H9 (cell line): ENCODE results near the gene JMJD8. TPM values are rescaled to one million over a fixed set of nuclear protein-coding genes. Genes with fewer than 3 reads are reported as not detected.

ENCODE experiments used
- DNase-seq: peaks from one replicate; pipeline ENCODE4 v3.0.0-alpha.2; 2017
- H2AFZ ChIP-seq: one replicate; pipeline ENCODE4 v1.6.1; 2013; ENCODE audit warnings: mild to moderate bottlenecking, low read length, control low read depth, moderate library complexity
- H2AK5ac ChIP-seq: 2 replicates; pipeline ENCODE4 v1.6.1; 2013; ENCODE audit warnings: low read length, control low read depth, mixed read lengths; ENCODE audit not compliant: insufficient read length
- H2BK120ac ChIP-seq: one replicate; pipeline ENCODE4 v1.6.1; 2013; ENCODE audit warnings: low read depth, mild to moderate bottlenecking, low read length, control low read depth, inconsistent platforms; ENCODE audit not compliant: poor library complexity, severe bottlenecking
- H2BK12ac ChIP-seq: 2 replicates; pipeline ENCODE4 v1.6.1; 2013; ENCODE audit warnings: low read length, control low read depth, mixed read lengths, low read depth; ENCODE audit not compliant: insufficient read length
- H2BK15ac ChIP-seq: 2 replicates; pipeline ENCODE4 v1.6.1; 2013; ENCODE audit warnings: low read depth, low read length, control low read depth
- H2BK20ac ChIP-seq: one replicate; pipeline ENCODE4 v1.6.1; 2013; ENCODE audit warnings: low read depth, mild to moderate bottlenecking, low read length, control low read depth, inconsistent platforms; ENCODE audit not compliant: poor library complexity, severe bottlenecking
- H2BK5ac ChIP-seq: 2 replicates; pipeline ENCODE4 v1.6.1; 2013; ENCODE audit warnings: low read length, control low read depth, mixed read lengths; ENCODE audit not compliant: insufficient read length
- H3K14ac ChIP-seq: 2 replicates; pipeline ENCODE4 v1.6.1; 2013; ENCODE audit warnings: low read length, control low read depth; ENCODE audit not compliant: insufficient read depth
- H3K18ac ChIP-seq: 2 replicates; pipeline ENCODE4 v1.6.1; 2013; ENCODE audit warnings: low read depth, mild to moderate bottlenecking, mixed read lengths, low read length, control low read depth; ENCODE audit not compliant: insufficient read length
- H3K23ac ChIP-seq: 2 replicates; pipeline ENCODE4 v1.6.1; 2013; ENCODE audit warnings: low read length, control low read depth, mixed read lengths, low read depth; ENCODE audit not compliant: insufficient read length
- H3K23me2 ChIP-seq: 2 replicates; pipeline ENCODE4 v1.6.1; 2013; ENCODE audit warnings: low read depth, mild to moderate bottlenecking, mixed read lengths, low read length, control low read depth; ENCODE audit not compliant: insufficient read length, poor library complexity, severe bottlenecking
- H3K27ac ChIP-seq: 2 replicates; pipeline ENCODE4 v1.5.1; 2013; ENCODE audit warnings: low read length, control low read depth, mixed read lengths, low read depth; ENCODE audit not compliant: insufficient read length
- H3K27me3 ChIP-seq: 2 replicates; pipeline ENCODE4 v1.6.1; 2013; ENCODE audit warnings: low read length, control low read depth, inconsistent platforms; ENCODE audit not compliant: insufficient read depth
- H3K4ac ChIP-seq: 2 replicates; pipeline ENCODE4 v1.6.1; 2013; ENCODE audit warnings: low read depth, mild to moderate bottlenecking, control low read depth, inconsistent platforms, low read length, moderate library complexity
- H3K4me1 ChIP-seq: 2 replicates; pipeline ENCODE4 v1.6.1; 2013; ENCODE audit warnings: low read length, control low read depth, inconsistent platforms; ENCODE audit not compliant: insufficient read depth
- H3K4me2 ChIP-seq: 2 replicates; pipeline ENCODE4 v1.6.1; 2013; ENCODE audit warnings: low read length, control low read depth, mixed read lengths; ENCODE audit not compliant: insufficient read length, insufficient read depth
- H3K56ac ChIP-seq: 2 replicates; pipeline ENCODE4 v1.6.1; 2013; ENCODE audit warnings: low read depth, mild to moderate bottlenecking, mixed read lengths, low read length, control low read depth; ENCODE audit not compliant: insufficient read length
- H3K79me1 ChIP-seq: 2 replicates; pipeline ENCODE4 v1.6.1; 2013; ENCODE audit warnings: low read depth, mild to moderate bottlenecking, moderate library complexity, low read length, control low read depth, inconsistent platforms; ENCODE audit not compliant: insufficient read depth, poor library complexity, severe bottlenecking
- H3K79me2 ChIP-seq: 2 replicates; pipeline ENCODE4 v1.6.1; 2013; ENCODE audit warnings: low read length, control low read depth, inconsistent platforms; ENCODE audit not compliant: insufficient read depth
- H3K9ac ChIP-seq: 2 replicates; pipeline ENCODE4 v1.6.1; 2013; ENCODE audit warnings: low read length, control low read depth, mixed read lengths; ENCODE audit not compliant: insufficient read length; ENCODE audit errors: extremely low read depth
- H3K9me3 ChIP-seq: one replicate; pipeline ENCODE4 v1.6.1; 2013; ENCODE audit warnings: low read depth, low read length, inconsistent platforms; ENCODE audit not compliant: control insufficient read depth
- H3T11ph ChIP-seq: one replicate; pipeline ENCODE4 v1.6.1; 2013; ENCODE audit warnings: mild to moderate bottlenecking, low read length, control low read depth, inconsistent platforms
- H4K20me1 ChIP-seq: one replicate; pipeline ENCODE4 v1.6.1; 2013; ENCODE audit not compliant: control insufficient read depth, insufficient read length, insufficient read depth
- H4K5ac ChIP-seq: 2 replicates; pipeline ENCODE4 v1.6.1; 2013; ENCODE audit warnings: low read depth, mild to moderate bottlenecking, mixed read lengths, low read length, control low read depth; ENCODE audit not compliant: insufficient read length
- H4K8ac ChIP-seq: replicated peaks from 2 replicates; pipeline ENCODE4 v1.6.1; 2013; ENCODE audit warnings: low read length, control low read depth, mixed read lengths, low read depth; ENCODE audit not compliant: insufficient read length
- H4K91ac ChIP-seq: 2 replicates; pipeline ENCODE4 v1.6.1; 2013; ENCODE audit warnings: low read depth, mild to moderate bottlenecking, moderate library complexity, mixed read lengths, low read length, control low read depth; ENCODE audit not compliant: insufficient read length
- H3K27ac Mint-ChIP-seq, 3 experiments: 2 replicates in 2 of 3; 3 replicates in 1 of 3; pipeline ENCODE4 v1.8.0; 2020 to 2021; ENCODE audit warnings: mixed read lengths in 3 of 3, mild to moderate bottlenecking in 1 of 3, moderate library complexity in 1 of 3
- H3K27me3 Mint-ChIP-seq: 2 replicates; pipeline ENCODE4 v1.8.0; 2021; ENCODE audit warnings: low read depth, mild to moderate bottlenecking, moderate library complexity, mixed read lengths
- H3K36me3 Mint-ChIP-seq, 3 experiments: 2 replicates in 2 of 3; 3 replicates in 1 of 3; pipeline ENCODE4 v1.8.0; 2020 to 2021; ENCODE audit warnings: low read depth in 3 of 3, mixed read lengths in 3 of 3; ENCODE audit not compliant: insufficient read depth in 1 of 3
- H3K4me1 Mint-ChIP-seq, 2 experiments: 2 replicates each; pipeline ENCODE4 v1.8.0; 2020; ENCODE audit warnings: mixed read lengths in 2 of 2
- H3K4me3 Mint-ChIP-seq, 2 experiments: 2 replicates in 1 of 2; 3 replicates in 1 of 2; pipeline ENCODE4 v1.8.0; 2020 to 2021; ENCODE audit warnings: mild to moderate bottlenecking in 2 of 2, mixed read lengths in 2 of 2, moderate library complexity in 1 of 2
- H3K9me3 Mint-ChIP-seq, 2 experiments: 2 replicates in 1 of 2; 3 replicates in 1 of 2; pipeline ENCODE4 v1.8.0; 2020; ENCODE audit warnings: mild to moderate bottlenecking in 2 of 2, mixed read lengths in 2 of 2, moderate library complexity in 1 of 2
- WGBS: extraction: QIAGEN DNeasy Blood & Tissue Kit; methylation state at CpG from one replicate; pipeline ENCODE4 v1.1.7; 2013; ENCODE audit warnings: missing lambda C conversion rate, low lambda C conversion rate, mixed read lengths; ENCODE audit not compliant: insufficient read length; ENCODE audit errors: extremely low coverage; 5-methylcytosine and 5-hydroxymethylcytosine counted together
- total RNA-seq: library from RNA; stranded (reverse); gene quantifications from 2 replicates; pipeline ENCODE4 v1.2.1, GENCODE V29; 2021
- TF ChIP-seq, protein P1 (sequence below): fragments of 200-600 bp; sonication (generic); conservative IDR thresholded peaks from 3 replicates; pipeline ENCODE4 v1.8.0; 2021; ENCODE audit warnings: antibody characterized with exemption, mild to moderate bottlenecking

JMJD8 gene
- total RNA-seq, 1 experiment from 2014 or later = 52.7 TPM

DNA sequence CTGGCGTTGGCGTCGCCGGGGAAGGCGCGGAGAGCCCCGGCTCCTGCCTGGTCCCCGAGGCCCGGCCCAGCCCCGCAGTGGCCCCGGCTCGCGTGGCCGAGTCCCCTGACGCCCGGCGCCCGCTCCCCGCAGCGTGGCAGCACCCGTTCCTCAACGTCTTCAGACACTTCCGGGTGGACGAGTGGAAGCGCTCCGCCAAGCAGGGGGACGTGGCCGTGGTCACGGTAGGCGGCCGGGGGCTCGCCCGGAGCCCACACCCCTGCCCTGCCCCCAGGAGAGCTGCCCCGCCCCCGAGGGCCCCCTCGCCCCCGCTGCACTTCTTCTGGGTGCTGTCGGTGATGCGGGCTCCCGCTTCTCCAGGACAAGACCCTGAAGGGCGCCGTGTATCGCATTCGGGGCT is 34.5 kb downstream of the JMJD8 start:
- no peak overlapping the region for H2BK12ac ChIP-seq
- H3K27me3 ChIP-seq = no peaks in the 10 kb centered on the region
- no peaks in the 10 kb centered on the region for H3K9me3 Mint-ChIP-seq
- H3K27me3 Mint-ChIP-seq = no peaks in the 10 kb centered on the region; the same call in 1 of the 2 replicates
- no peaks in the 10 kb centered on the region for H3K9me3 ChIP-seq
- no peak overlapping the region for H3K27ac Mint-ChIP-seq
- no peak overlapping the region for H3K56ac ChIP-seq
- no peaks in the 10 kb centered on the region for H3K79me2 ChIP-seq
- no peak overlapping the region for H2AFZ ChIP-seq
- H2AK5ac ChIP-seq = no peak overlapping the region
- H2BK120ac ChIP-seq = no peak overlapping the region
- no peak overlapping the region for H4K5ac ChIP-seq
- no peak overlapping the region for H3K18ac ChIP-seq
- TF ChIP-seq, protein P1, sequence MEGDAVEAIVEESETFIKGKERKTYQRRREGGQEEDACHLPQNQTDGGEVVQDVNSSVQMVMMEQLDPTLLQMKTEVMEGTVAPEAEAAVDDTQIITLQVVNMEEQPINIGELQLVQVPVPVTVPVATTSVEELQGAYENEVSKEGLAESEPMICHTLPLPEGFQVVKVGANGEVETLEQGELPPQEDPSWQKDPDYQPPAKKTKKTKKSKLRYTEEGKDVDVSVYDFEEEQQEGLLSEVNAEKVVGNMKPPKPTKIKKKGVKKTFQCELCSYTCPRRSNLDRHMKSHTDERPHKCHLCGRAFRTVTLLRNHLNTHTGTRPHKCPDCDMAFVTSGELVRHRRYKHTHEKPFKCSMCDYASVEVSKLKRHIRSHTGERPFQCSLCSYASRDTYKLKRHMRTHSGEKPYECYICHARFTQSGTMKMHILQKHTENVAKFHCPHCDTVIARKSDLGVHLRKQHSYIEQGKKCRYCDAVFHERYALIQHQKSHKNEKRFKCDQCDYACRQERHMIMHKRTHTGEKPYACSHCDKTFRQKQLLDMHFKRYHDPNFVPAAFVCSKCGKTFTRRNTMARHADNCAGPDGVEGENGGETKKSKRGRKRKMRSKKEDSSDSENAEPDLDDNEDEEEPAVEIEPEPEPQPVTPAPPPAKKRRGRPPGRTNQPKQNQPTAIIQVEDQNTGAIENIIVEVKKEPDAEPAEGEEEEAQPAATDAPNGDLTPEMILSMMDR = no peak
- H3K36me3 Mint-ChIP-seq = peaks cover 1 to 5% (median 2%) of the 10 kb centered on the region in 3 experiments; a peak in 4 of 7 replicates
- DNase-seq = no peak
- peaks cover 2 to 12% of the 10 kb centered on the region in 2 experiments; a peak in 3 of 4 replicates for H3K4me1 Mint-ChIP-seq
- peak overlapping the region; percentile 31 for H3K4me2 ChIP-seq
- no peak overlapping the region for H2BK15ac ChIP-seq
- no peak overlapping the region for H3K4ac ChIP-seq
- no peak overlapping the region for H4K91ac ChIP-seq
- H3K4me3 Mint-ChIP-seq = peak overlapping the region; percentile 66 to 81
- H3K27ac ChIP-seq = no peak overlapping the region
- no peaks in the 10 kb centered on the region for H3K4me1 ChIP-seq
- no peak overlapping the region for H3K9ac ChIP-seq
- no peak overlapping the region for H2BK5ac ChIP-seq
- no peaks in the 10 kb centered on the region for H3K79me1 ChIP-seq
- H3T11ph ChIP-seq = no peak overlapping the region
- H2BK20ac ChIP-seq = no peak overlapping the region
- no peaks in the 10 kb centered on the region for H4K20me1 ChIP-seq
- peaks cover 9% of the 10 kb centered on the region for H3K23me2 ChIP-seq
- H3K23ac ChIP-seq = no peak overlapping the region
- no peak overlapping the region; the same call in 1 of the 2 replicates for H3K14ac ChIP-seq
- H4K8ac ChIP-seq = no peak overlapping the region
- no CpG with 5 or more reads among the region's 44 CpGs for WGBS
